Measurements from ENCODE around the gene MAGEB17. TPM values are rescaled to one million over a fixed set of nuclear protein-coding genes. Genes with fewer than 3 reads are reported as not detected.

The MAGEB17 gene
- total RNA-seq, 1 experiment from 2014 or later, result not detected

Other genes starting within 250 kb of the MAGEB17 start
- gene GRPR, start 43.9 kb upstream of the MAGEB17 start, total RNA-seq (2014; rRNA removed; shearing (Covaris generic); ENCODE audit: low replicate concordance), result 0.10 and 0.20 TPM in 2 replicates

Data from MG63 (cell line).